Spleen (tissue), 11 donors: ENCODE measurements around the gene NSD1. TPM values are rescaled to one million over a fixed set of nuclear protein-coding genes. Genes with fewer than 3 reads are reported as not detected.

Experiments used
- DNase-seq: peaks from one replicate; pipeline ENCODE4 v3.0.0-alpha.2; 2020
- H3K27ac ChIP-seq, 8 donors: fragments of 200-600 bp; sonication (generic) in 7 of 8; 1 replicate in 4 of 8; 2 replicates in 4 of 8; pipeline versions ENCODE4 v1.5.0 to v1.8.0; 2016 to 2021; ENCODE audit warnings: inconsistent platforms in 4 of 8, mild to moderate bottlenecking in 4 of 8, moderate library complexity in 1 of 8
- H3K27me3 ChIP-seq, 7 donors: fragments of 200-600 bp; sonication (generic) in 6 of 7; replicated peaks in 1 of 7; 1 replicate in 4 of 7; 2 replicates in 3 of 7; pipeline versions ENCODE4 v1.5.0 to v1.8.0; 2016 to 2021; ENCODE audit warnings: inconsistent platforms in 3 of 7, mild to moderate bottlenecking in 1 of 7
- H3K36me3 ChIP-seq, 6 donors: fragments of 200-600 bp; sonication (generic) in 5 of 6; 1 replicate in 4 of 6; 2 replicates in 2 of 6; pipeline versions ENCODE4 v1.5.0 to v1.8.0; 2016 to 2021; ENCODE audit warnings: inconsistent platforms in 2 of 6
- H3K4me1 ChIP-seq, 6 donors: fragments of 200-600 bp; sonication (generic) in 5 of 6; 1 replicate in 3 of 6; 2 replicates in 3 of 6; pipeline versions ENCODE4 v1.5.0 to v1.8.0; 2016 to 2021; ENCODE audit warnings: inconsistent platforms in 3 of 6
- H3K4me3 ChIP-seq, 8 donors: fragments of 200-600 bp; sonication (generic) in 7 of 8; 1 replicate in 4 of 8; 2 replicates in 4 of 8; pipeline versions ENCODE4 v1.5.0 to v1.8.0; 2016 to 2021; ENCODE audit warnings: inconsistent platforms in 4 of 8, mild to moderate bottlenecking in 4 of 8, moderate library complexity in 2 of 8
- H3K9me3 ChIP-seq, 8 donors: fragments of 200-600 bp; sonication (generic) in 7 of 8; 1 replicate in 4 of 8; 2 replicates in 4 of 8; pipeline versions ENCODE4 v1.5.0 to v1.8.0; 2016 to 2021; ENCODE audit warnings: inconsistent platforms in 4 of 8
- POLR2A ChIP-seq, 3 donors: fragments of 450-650 bp; IDR thresholded peaks; one replicate each; pipeline ENCODE4 v1.5.1; 2017; ENCODE audit warnings: antibody characterized with exemption in 3 of 3, mild to moderate bottlenecking in 1 of 3
- POLR2AphosphoS5 ChIP-seq, 3 donors: sonication (generic); formaldehyde crosslinking; IDR thresholded peaks; one replicate each; pipeline ENCODE4 v1.5.1; 2017; ENCODE audit warnings: antibody characterized with exemption in 3 of 3
- WGBS, 5 donors: extraction: QIAGEN DNeasy Blood & Tissue Kit in 3 of 5; methylation state at CpG; one replicate each; pipeline versions ENCODE4 v1.1.5 to v1.1.7; 2013 to 2018; 5-methylcytosine and 5-hydroxymethylcytosine counted together
- intact Hi-C: fragments of 100-400 bp; cut with DNase I; formaldehyde crosslinking; loops from one replicate; pipeline ENCODE4 v1.15.0; 2023; ENCODE audit warnings: low total_unique reads
- polyA plus RNA-seq, 3 donors: library from polyadenylated mRNA; stranded (reverse); fragments of 200-250 nt; gene quantifications; one replicate each; pipeline ENCODE4 v1.2.1, GENCODE V29; 2013
- total RNA-seq, 7 donors: library from RNA; depleted of rRNA in 3 of 7; stranded (reverse); fragments of >200 nt in 3 of 7; fragmentation: NEBNext Ultra II Directional in 4 of 7; extraction: Animal tissue kit (Norgen Biotek cat#: 25700) in 4 of 7; gene quantifications; one replicate each; pipeline versions ENCODE4 v1.1.0 to v1.2.1, GENCODE V29; 2016 to 2021
- TF ChIP-seq, protein P1 (sequence below), 11 experiments: fragments of 200-600 bp in 7 of 11; fragments of 450-650 bp in 4 of 11; sonication (generic) in 4 of 11; IDR thresholded peaks in 8 of 11; conservative IDR thresholded peaks in 3 of 11; 1 replicate in 7 of 11; 2 replicates in 4 of 11; pipeline versions ENCODE4 v1.4.0 to v1.8.0; 2016 to 2021; ENCODE audit warnings: antibody characterized with exemption in 11 of 11, inconsistent platforms in 4 of 11, mild to moderate bottlenecking in 1 of 11
- donor health status: healthy with polysubstance abuse.
- donor health status: DM: no; HTN: no; CAD: no; lungs with moderate emphysema.
- donor health status: DM: no; HTN: no; CAD: no.
- donor health status: Bipolar disorder and iron deficiency.
- donor health status: healthy.
- donor health status: DM: no; HTN: no; CAD: no.
- donor health status: DM: yes; HTN: yes; CAD: no.

The NSD1 gene
- total and polyA plus RNA-seq, 10 donors = 4.1 to 130 (median 69.1) TPM

- peak; percentile 81 for DNase-seq
- TF ChIP-seq, protein P1, sequence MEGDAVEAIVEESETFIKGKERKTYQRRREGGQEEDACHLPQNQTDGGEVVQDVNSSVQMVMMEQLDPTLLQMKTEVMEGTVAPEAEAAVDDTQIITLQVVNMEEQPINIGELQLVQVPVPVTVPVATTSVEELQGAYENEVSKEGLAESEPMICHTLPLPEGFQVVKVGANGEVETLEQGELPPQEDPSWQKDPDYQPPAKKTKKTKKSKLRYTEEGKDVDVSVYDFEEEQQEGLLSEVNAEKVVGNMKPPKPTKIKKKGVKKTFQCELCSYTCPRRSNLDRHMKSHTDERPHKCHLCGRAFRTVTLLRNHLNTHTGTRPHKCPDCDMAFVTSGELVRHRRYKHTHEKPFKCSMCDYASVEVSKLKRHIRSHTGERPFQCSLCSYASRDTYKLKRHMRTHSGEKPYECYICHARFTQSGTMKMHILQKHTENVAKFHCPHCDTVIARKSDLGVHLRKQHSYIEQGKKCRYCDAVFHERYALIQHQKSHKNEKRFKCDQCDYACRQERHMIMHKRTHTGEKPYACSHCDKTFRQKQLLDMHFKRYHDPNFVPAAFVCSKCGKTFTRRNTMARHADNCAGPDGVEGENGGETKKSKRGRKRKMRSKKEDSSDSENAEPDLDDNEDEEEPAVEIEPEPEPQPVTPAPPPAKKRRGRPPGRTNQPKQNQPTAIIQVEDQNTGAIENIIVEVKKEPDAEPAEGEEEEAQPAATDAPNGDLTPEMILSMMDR (IDR thresholded peaks at IDR 0.05 in 8 of 11, conservative IDR thresholded peaks at IDR 0.05 in 3 of 11) = no peak
- TF ChIP-seq POLR2A (IDR thresholded peaks at IDR 0.05) = no peak
- no peak for TF ChIP-seq POLR2AphosphoS5 (IDR thresholded peaks at IDR 0.05)
- Histone ChIP-seq H3K9me3 (no peaks in the 10 kb centered on the region), H3K4me1 (peaks cover 34 to 85% (median 65%) of the 10 kb centered on the region in 6 donors), H3K27ac (peak overlapping the region in 6 of 8 donors; percentile 10 to 94 (median 89)), H3K36me3 (peaks cover 0 to 26% (median 0%) of the 10 kb centered on the region in 6 donors), H3K27me3 (no peaks in the 10 kb centered on the region), H3K4me3 (peak overlapping the region in 7 of 8 donors; percentile 52 to 89 (median 72))
- intact Hi-C loops = loop anchor here (10.0 kb wide), 2 partner anchors 52 to 142 kb away; no protein-coding TSS in a partner anchor
- 2 to 7% (median 6%) methylated on average over 10 to 19 of the region's 19 CpGs for WGBS, 5 donors
These were observed 179.1 kb downstream of the NSD1 start for GRCh38 chr5:177312649-177313181.

DNA sequence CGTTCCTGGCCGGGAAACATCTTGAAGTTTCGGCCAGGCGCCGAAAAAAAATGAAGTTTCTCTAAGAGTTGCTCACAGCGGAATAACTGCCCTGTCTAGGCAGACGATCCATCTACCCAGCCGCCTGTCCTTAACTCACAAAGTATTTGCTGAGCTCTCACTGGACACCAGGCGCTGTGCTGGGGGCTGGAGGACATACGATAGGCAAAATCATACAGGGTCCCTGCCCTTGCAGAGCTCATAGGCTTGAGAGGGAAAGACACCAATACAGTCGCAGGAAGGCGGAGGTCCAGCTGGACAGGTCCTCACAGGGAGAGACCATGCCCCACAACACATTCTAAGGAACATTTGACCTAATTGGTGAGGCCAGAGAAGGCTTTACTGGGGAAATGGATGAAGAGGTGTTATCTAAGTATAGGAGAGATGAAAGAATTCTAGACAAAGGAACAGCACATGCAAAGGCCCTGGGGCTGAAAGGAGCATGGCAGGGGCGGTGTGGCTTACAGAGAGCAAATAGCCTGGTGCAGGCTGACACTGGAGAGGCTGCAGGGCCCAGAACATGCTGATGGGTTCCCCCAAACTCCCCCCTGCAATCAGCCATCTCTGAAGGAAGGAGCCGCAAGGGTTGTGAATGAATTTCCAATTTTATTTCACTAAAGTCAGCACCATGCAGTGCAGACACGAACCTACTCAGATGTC, 180.1 kb downstream of the NSD1 start:
- 90 to 96% (median 94%) methylated on average over 15 of the region's 15 CpGs for WGBS, 5 donors
- DNase-seq = peak; percentile 57

GRCh38 chr5:177314376-177315342, 181.1 kb downstream of the NSD1 start:
- 76 to 85% (median 85%) methylated on average over 12 to 18 of the region's 18 CpGs for WGBS, 5 donors
- no peak overlapping the region for H3K4me3 ChIP-seq
- intact Hi-C loops = loop anchor here (10.0 kb wide), 2 partner anchors 50 to 140 kb away; no protein-coding TSS in a partner anchor
- no peaks in the 10 kb centered on the region for H3K27me3 ChIP-seq
- no peak overlapping the region for H3K27ac ChIP-seq
- peaks cover 0 to 13% (median 0%) of the 10 kb centered on the region in 6 donors for H3K36me3 ChIP-seq
- H3K4me1 ChIP-seq = peaks cover 27 to 83% (median 53%) of the 10 kb centered on the region in 6 donors
- TF ChIP-seq, protein P1 (IDR thresholded peaks at IDR 0.05 in 8 of 11, conservative IDR thresholded peaks at IDR 0.05 in 3 of 11) = no peak
- peak in 2 of 3 donors; percentile 5 to 19 for TF ChIP-seq POLR2AphosphoS5 (IDR thresholded peaks at IDR 0.05)
- DNase-seq = peak; percentile 74
- H3K9me3 ChIP-seq = no peaks in the 10 kb centered on the region

More for the DNA sequence above, 180.1 kb downstream of the NSD1 start:
- intact Hi-C loops = loop anchor here (10.0 kb wide), 2 partner anchors 51 to 141 kb away; no protein-coding TSS in a partner anchor
- Histone ChIP-seq H3K27me3 (no peaks in the 10 kb centered on the region), H3K4me1 (peaks cover 34 to 85% (median 63%) of the 10 kb centered on the region in 6 donors), H3K36me3 (peaks cover 0 to 21% (median 0%) of the 10 kb centered on the region in 6 donors), H3K27ac (no peak overlapping the region), H3K9me3 (no peaks in the 10 kb centered on the region), H3K4me3 (no peak overlapping the region)
- TF ChIP-seq, protein P1 (IDR thresholded peaks at IDR 0.05 in 8 of 11, conservative IDR thresholded peaks at IDR 0.05 in 3 of 11) = no peak
- no peak for TF ChIP-seq POLR2AphosphoS5 (IDR thresholded peaks at IDR 0.05)
- TF ChIP-seq POLR2A (IDR thresholded peaks at IDR 0.05) = no peak
